HepG2 (cell line): Measurements from ENCODE around the gene ZMYND10. TPM values are rescaled to one million over a fixed set of nuclear protein-coding genes. Genes with fewer than 3 reads are reported as not detected.

ENCODE experiments used
- ARNT ChIP-seq: fragments of 450-650 bp; IDR thresholded peaks from 2 replicates; pipeline ENCODE4 v1.6.1; 2017
- CBX2 ChIP-seq, 2 experiments: fragments of 200-600 bp in 1 of 2; sonication (generic); formaldehyde crosslinking in 1 of 2; IDR thresholded peaks; 2 replicates each; pipeline versions ENCODE4 v1.7.0 to v1.8.1; 2018 to 2022; ENCODE audit warnings: low read depth in 2 of 2, low read length in 1 of 2, mild to moderate bottlenecking in 1 of 2, missing genetic modification reagents in 1 of 2
- CENPT ChIP-seq: sonication (generic); formaldehyde crosslinking; IDR thresholded peaks from 2 replicates; pipeline ENCODE4 v1.8.0; 2022; ENCODE audit warnings: low read depth, mild to moderate bottlenecking, moderate library complexity, missing genetic modification reagents
- HES4 ChIP-seq: sonication (generic); formaldehyde crosslinking; IDR thresholded peaks from 2 replicates; pipeline ENCODE4 v1.9.0; 2021; ENCODE audit warnings: mild to moderate bottlenecking, missing genetic modification reagents, borderline replicate concordance
- HOXA3 ChIP-seq: sonication (generic); formaldehyde crosslinking; IDR thresholded peaks from 2 replicates; pipeline ENCODE4 v1.5.0; 2020; ENCODE audit warnings: missing genetic modification reagents
- KDM1A ChIP-seq: IDR thresholded peaks from 2 replicates; pipeline ENCODE4 v1.6.1; 2016; ENCODE audit warnings: missing compliant biosample characterization
- MED13 ChIP-seq: sonication (generic); formaldehyde crosslinking; IDR thresholded peaks from 2 replicates; pipeline ENCODE4 v1.5.0; 2020; ENCODE audit warnings: missing genetic modification reagents
- MIXL1 ChIP-seq: IDR thresholded peaks from 2 replicates; pipeline ENCODE4 v1.6.1; 2016
- PHB2 ChIP-seq: fragments of 450-650 bp; IDR thresholded peaks from 2 replicates; pipeline ENCODE4 v1.6.1; 2018; ENCODE audit not compliant: partially characterized antibody
- RNF2 ChIP-seq: fragments of 450-650 bp; conservative IDR thresholded peaks from 2 replicates; pipeline ENCODE4 v1.6.1; 2016; ENCODE audit warnings: low read depth
- SIX4 ChIP-seq: sonication (generic); formaldehyde crosslinking; IDR thresholded peaks from 2 replicates; pipeline ENCODE4 v1.4.0; 2020; ENCODE audit warnings: missing genetic modification reagents
- TEAD2 ChIP-seq: sonication (generic); formaldehyde crosslinking; IDR thresholded peaks from 2 replicates; pipeline ENCODE4 v1.9.0; 2021; ENCODE audit warnings: missing genetic modification reagents
- ZBTB7A ChIP-seq: sonication (generic); formaldehyde crosslinking; IDR thresholded peaks from 2 replicates; pipeline ENCODE4 v1.8.0; 2022; ENCODE audit warnings: mild to moderate bottlenecking, missing genetic modification reagents
- ZIK1 ChIP-seq: sonication (generic); formaldehyde crosslinking; IDR thresholded peaks from 2 replicates; pipeline ENCODE4 v1.5.0; 2020; ENCODE audit warnings: mild to moderate bottlenecking, low read depth, missing genetic modification reagents, borderline replicate concordance
- ZNF225 ChIP-seq: sonication (generic); formaldehyde crosslinking; IDR thresholded peaks from 2 replicates; pipeline ENCODE4 v1.4.0; 2020; ENCODE audit warnings: mild to moderate bottlenecking, missing genetic modification reagents
- ZNF329 ChIP-seq: sonication (generic); formaldehyde crosslinking; IDR thresholded peaks from 2 replicates; pipeline ENCODE4 v1.9.0; 2021; ENCODE audit warnings: low read depth, mild to moderate bottlenecking, missing genetic modification reagents
- ZNF367 ChIP-seq: sonication (generic); formaldehyde crosslinking; IDR thresholded peaks from 2 replicates; pipeline ENCODE4 v1.4.0; 2020; ENCODE audit warnings: missing genetic modification reagents, borderline replicate concordance
- ZNF720 ChIP-seq: sonication (generic); formaldehyde crosslinking; IDR thresholded peaks from 2 replicates; pipeline ENCODE4 v1.4.0; 2020; ENCODE audit warnings: missing genetic modification reagents
- ZNF737 ChIP-seq: sonication (generic); formaldehyde crosslinking; IDR thresholded peaks from 2 replicates; pipeline ENCODE4 v1.5.0; 2020; ENCODE audit warnings: missing genetic modification reagents, mild to moderate bottlenecking, borderline replicate concordance
- polyA plus RNA-seq, 8 experiments: library from polyadenylated mRNA; depleted of rRNA in 3 of 8; stranded (reverse) in 7 of 8; unstranded in 1 of 8; fragments of >200 nt; fragmentation: Illumina TruSeq in 4 of 8; extraction: Trizol in 4 of 8; gene quantifications; 2 replicates each; pipeline versions ENCODE4 v1.2.1 to v1.2.3, GENCODE V29; 2011 to 2016; ENCODE audit warnings: low read depth in 4 of 8, missing spikeins in 1 of 8, mixed read lengths in 1 of 8; ENCODE audit not compliant: insufficient read depth in 1 of 8
- total RNA-seq, 5 experiments: library from RNA; depleted of rRNA; stranded (reverse); fragments of >200 nt; fragmentation: Illumina TruSeq; extraction: Trizol; gene quantifications; 2 replicates each; pipeline ENCODE4 v1.2.3, GENCODE V29; 2016; ENCODE audit warnings: low read depth in 1 of 5
- TF ChIP-seq, protein P1 (sequence below): sonication (generic); formaldehyde crosslinking; IDR thresholded peaks from 2 replicates; pipeline ENCODE4 v1.4.0; 2020; ENCODE audit warnings: missing genetic modification reagents
- TF ChIP-seq, protein P2 (sequence below): sonication (generic); formaldehyde crosslinking; IDR thresholded peaks from 2 replicates; pipeline ENCODE4 v1.8.1; 2023; ENCODE audit warnings: mild to moderate bottlenecking, missing genetic modification reagents
- TF ChIP-seq, protein P3 (sequence below): sonication (generic); formaldehyde crosslinking; IDR thresholded peaks from 2 replicates; pipeline ENCODE4 v1.5.1; 2020; ENCODE audit warnings: missing genetic modification reagents, mild to moderate bottlenecking, borderline replicate concordance
- TF ChIP-seq, protein P4 (sequence below): sonication (generic); formaldehyde crosslinking; IDR thresholded peaks from 2 replicates; pipeline ENCODE4 v1.8.1; 2023; ENCODE audit warnings: missing genetic modification reagents, mild to moderate bottlenecking, borderline replicate concordance
- TF ChIP-seq, protein P5 (sequence below): sonication (generic); formaldehyde crosslinking; IDR thresholded peaks from 2 replicates; pipeline ENCODE4 v1.4.0; 2020; ENCODE audit warnings: missing genetic modification reagents, borderline replicate concordance

Gene ZMYND10
- total and polyA plus RNA-seq, 2 of the 13 experiments (the other 11 are each of a cell fraction or from before 2014, with no cell fraction given) = 0.60 to 0.74 TPM

DNA sequence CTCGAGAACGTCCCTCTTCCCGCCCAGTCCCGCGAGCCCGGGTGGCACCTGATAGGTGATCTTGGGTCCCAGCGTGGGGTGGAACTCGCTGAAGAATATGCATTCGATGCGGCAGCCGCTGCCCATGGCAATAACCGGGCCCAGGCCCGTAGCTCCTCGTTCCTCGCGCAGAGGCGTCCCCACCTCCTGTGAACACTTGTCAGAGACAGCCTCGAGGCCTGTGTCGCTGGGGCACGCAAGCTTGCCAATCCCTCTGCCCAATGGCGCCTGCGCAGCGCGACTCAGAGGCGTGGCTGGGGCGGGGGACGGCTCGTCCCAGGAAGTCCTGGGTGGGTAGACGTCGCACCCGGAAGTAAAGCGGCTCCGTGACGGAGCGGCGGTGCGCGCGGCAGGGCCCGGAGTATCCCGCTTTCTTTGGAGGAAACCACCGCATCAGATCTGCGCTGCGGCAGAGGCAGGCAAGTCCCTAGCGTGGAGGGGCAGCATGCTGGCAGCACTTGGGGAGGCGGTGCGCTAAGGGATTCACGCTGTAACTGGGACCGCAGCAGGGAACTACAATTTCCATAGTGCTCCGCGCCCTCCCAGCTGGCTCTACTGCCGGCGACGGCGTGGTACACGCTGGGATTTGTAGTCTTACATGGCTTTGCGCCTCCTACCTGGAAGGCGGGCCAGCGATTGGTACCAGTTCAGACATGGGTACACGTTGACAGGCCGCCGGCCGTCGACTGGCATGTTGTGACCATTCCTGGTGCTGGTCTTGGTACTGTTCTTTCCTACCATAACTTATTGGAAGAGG is 5.2 kb upstream of the ZMYND10 start, which contains the start of the genes CYB561D2 and NPRL2 (continued):
- TF ChIP-seq, protein P1, sequence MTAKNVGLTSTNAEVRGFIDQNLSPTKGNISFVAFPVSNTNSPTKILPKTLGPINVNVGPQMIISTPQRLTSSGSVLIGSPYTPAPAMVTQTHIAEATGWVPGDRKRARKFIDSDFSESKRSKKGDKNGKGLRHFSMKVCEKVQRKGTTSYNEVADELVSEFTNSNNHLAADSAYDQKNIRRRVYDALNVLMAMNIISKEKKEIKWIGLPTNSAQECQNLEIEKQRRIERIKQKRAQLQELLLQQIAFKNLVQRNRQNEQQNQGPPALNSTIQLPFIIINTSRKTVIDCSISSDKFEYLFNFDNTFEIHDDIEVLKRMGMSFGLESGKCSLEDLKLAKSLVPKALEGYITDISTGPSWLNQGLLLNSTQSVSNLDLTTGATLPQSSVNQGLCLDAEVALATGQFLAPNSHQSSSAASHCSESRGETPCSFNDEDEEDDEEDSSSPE (CRISPR knock-in tag) = peak; percentile 92
- TF ChIP-seq ZNF329 (CRISPR knock-in tag) (peak; percentile 76), MED13 (CRISPR knock-in tag) (peak; percentile 84), HOXA3 (CRISPR knock-in tag) (peak; percentile 65), CENPT (peak; percentile 98), ZNF225 (peak; percentile 92), SIX4 (peak; percentile 63; the same call in 1 of the 2 replicates), ZBTB7A (peak; percentile 88), PHB2 (no peak), ZIK1 (CRISPR knock-in tag) (peak; percentile 99), ZNF367 (no peak), ZNF720 (0 out of 2 replicates have a peak, but pooled peaks have one; percentile 24), HES4 (CRISPR knock-in tag) (peak; percentile 85; the same call in 1 of the 2 replicates), KDM1A (CRISPR knock-in tag) (peak; percentile 41; the same call in 1 of the 2 replicates), CBX2 (IDR thresholded peaks at IDR 0.05; ENCODE audit: low read depth, low read length) (no peak), CBX2 (CRISPR knock-in tag; IDR thresholded peaks at IDR 0.05; ENCODE audit: low read depth) (no peak), ZNF737 (CRISPR knock-in tag) (0 out of 2 replicates have a peak, but pooled peaks have one; percentile 63), TEAD2 (peak; percentile 94; the same call in 1 of the 2 replicates), RNF2 (peak; percentile 99), MIXL1 (CRISPR knock-in tag) (peak; percentile 62; the same call in 1 of the 2 replicates), ARNT (no peak)
- TF ChIP-seq, protein P2, sequence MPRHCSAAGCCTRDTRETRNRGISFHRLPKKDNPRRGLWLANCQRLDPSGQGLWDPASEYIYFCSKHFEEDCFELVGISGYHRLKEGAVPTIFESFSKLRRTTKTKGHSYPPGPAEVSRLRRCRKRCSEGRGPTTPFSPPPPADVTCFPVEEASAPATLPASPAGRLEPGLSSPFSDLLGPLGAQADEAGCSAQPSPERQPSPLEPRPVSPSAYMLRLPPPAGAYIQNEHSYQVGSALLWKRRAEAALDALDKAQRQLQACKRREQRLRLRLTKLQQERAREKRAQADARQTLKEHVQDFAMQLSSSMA = peak; percentile 52; the same call in 1 of the 2 replicates
- TF ChIP-seq, protein P3, sequence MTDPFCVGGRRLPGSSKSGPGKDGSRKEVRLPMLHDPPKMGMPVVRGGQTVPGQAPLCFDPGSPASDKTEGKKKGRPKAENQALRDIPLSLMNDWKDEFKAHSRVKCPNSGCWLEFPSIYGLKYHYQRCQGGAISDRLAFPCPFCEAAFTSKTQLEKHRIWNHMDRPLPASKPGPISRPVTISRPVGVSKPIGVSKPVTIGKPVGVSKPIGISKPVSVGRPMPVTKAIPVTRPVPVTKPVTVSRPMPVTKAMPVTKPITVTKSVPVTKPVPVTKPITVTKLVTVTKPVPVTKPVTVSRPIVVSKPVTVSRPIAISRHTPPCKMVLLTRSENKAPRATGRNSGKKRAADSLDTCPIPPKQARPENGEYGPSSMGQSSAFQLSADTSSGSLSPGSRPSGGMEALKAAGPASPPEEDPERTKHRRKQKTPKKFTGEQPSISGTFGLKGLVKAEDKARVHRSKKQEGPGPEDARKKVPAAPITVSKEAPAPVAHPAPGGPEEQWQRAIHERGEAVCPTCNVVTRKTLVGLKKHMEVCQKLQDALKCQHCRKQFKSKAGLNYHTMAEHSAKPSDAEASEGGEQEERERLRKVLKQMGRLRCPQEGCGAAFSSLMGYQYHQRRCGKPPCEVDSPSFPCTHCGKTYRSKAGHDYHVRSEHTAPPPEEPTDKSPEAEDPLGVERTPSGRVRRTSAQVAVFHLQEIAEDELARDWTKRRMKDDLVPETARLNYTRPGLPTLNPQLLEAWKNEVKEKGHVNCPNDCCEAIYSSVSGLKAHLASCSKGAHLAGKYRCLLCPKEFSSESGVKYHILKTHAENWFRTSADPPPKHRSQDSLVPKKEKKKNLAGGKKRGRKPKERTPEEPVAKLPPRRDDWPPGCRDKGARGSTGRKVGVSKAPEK (CRISPR knock-in tag) = no peak
- TF ChIP-seq, protein P4, sequence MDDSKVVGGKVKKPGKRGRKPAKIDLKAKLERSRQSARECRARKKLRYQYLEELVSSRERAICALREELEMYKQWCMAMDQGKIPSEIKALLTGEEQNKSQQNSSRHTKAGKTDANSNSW (CRISPR knock-in tag) = peak; percentile 91; the same call in 1 of the 2 replicates
- TF ChIP-seq, protein P5, sequence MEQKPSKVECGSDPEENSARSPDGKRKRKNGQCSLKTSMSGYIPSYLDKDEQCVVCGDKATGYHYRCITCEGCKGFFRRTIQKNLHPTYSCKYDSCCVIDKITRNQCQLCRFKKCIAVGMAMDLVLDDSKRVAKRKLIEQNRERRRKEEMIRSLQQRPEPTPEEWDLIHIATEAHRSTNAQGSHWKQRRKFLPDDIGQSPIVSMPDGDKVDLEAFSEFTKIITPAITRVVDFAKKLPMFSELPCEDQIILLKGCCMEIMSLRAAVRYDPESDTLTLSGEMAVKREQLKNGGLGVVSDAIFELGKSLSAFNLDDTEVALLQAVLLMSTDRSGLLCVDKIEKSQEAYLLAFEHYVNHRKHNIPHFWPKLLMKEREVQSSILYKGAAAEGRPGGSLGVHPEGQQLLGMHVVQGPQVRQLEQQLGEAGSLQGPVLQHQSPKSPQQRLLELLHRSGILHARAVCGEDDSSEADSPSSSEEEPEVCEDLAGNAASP (CRISPR knock-in tag) = no peak; the same call in 1 of the 2 replicates
